ENCODE data around the gene CYP11A1. TPM values are rescaled to one million over a fixed set of nuclear protein-coding genes. Genes with fewer than 3 reads are reported as not detected.
"Not testable (repeated sequence)": the region's sequence is repeated elsewhere in the genome, so short reads cannot be mapped to it uniquely, and the experiment has no call there.

CYP11A1 gene
- total RNA-seq, 1 experiment from 2014 or later, result not detected

GRCh38 chr15:74374648-74375302 is 7.3 kb upstream of the CYP11A1 start:
- no peak for DNase-seq (ENCODE audit: low spot score)

GRCh38 chr15:74373731-74374647 is 6.5 kb upstream of the CYP11A1 start:
- DNase-seq (ENCODE audit: low spot score), result peak; percentile 84

GRCh38 chr15:74373056-74373650 is 5.7 kb upstream of the CYP11A1 start:
- DNase-seq (ENCODE audit: low spot score), result no peak

GRCh38 chr15:74370471-74370870 is 3.0 kb upstream of the CYP11A1 start:
- no peak for DNase-seq (ENCODE audit: low spot score)

GRCh38 chr15:74369756-74370155 is 2.3 kb upstream of the CYP11A1 start:
- DNase-seq (ENCODE audit: low spot score), result no peak

GRCh38 chr15:74369084-74369745 is 1.8 kb upstream of the CYP11A1 start:
- no peak for DNase-seq (ENCODE audit: low spot score)

- DNase-seq (ENCODE audit: low spot score), result no peak
Observed at GRCh38 chr15:74368121-74368520, 675 bp upstream of the CYP11A1 start.

GRCh38 chr15:74365598-74366445 is 1.6 kb downstream of the CYP11A1 start:
- no peak for DNase-seq (ENCODE audit: low spot score)

GRCh38 chr15:74364936-74365597 is 2.4 kb downstream of the CYP11A1 start:
- no peak for DNase-seq (ENCODE audit: low spot score)

- no peak for DNase-seq (ENCODE audit: low spot score)
Observed at GRCh38 chr15:74362482-74362881, 5.0 kb downstream of the CYP11A1 start.

GRCh38 chr15:74360855-74361254 is 6.6 kb downstream of the CYP11A1 start:
- not testable (repeated sequence) for DNase-seq (ENCODE audit: low spot score)

GRCh38 chr15:74359376-74359775 is 8.1 kb downstream of the CYP11A1 start:
- DNase-seq (ENCODE audit: low spot score), result not testable (repeated sequence)

- DNase-seq (ENCODE audit: low spot score), result not testable (repeated sequence)
Observed at GRCh38 chr15:74357514-74357913, 9.9 kb downstream of the CYP11A1 start.

GRCh38 chr15:74356050-74356449 is 11.4 kb downstream of the CYP11A1 start:
- DNase-seq (ENCODE audit: low spot score), result not testable (repeated sequence)

GRCh38 chr15:74353992-74354391 is 13.5 kb downstream of the CYP11A1 start:
- not testable (repeated sequence) for DNase-seq (ENCODE audit: low spot score)

- no peak for DNase-seq (ENCODE audit: low spot score)
Observed at GRCh38 chr15:74352393-74352910, 15.0 kb downstream of the CYP11A1 start.

GRCh38 chr15:74351670-74352069 is 15.8 kb downstream of the CYP11A1 start:
- no peak for DNase-seq (ENCODE audit: low spot score)

- DNase-seq (ENCODE audit: low spot score), result no peak
Observed at GRCh38 chr15:74350295-74351275, 16.9 kb downstream of the CYP11A1 start.

- no peak for DNase-seq (ENCODE audit: low spot score)
Observed at GRCh38 chr15:74349241-74349778, 18.1 kb downstream of the CYP11A1 start.
